Central memory CD8-positive, alpha-beta T cell (primary cell): ENCODE results near the gene LACTBL1.

Experiments
- ATAC-seq: fragments of 150-1000 bp; cut with Tn5 transposase; replicated peaks from 2 replicates; pipeline ENCODE4 v1.10.0; 2022; ENCODE audit warnings: mild to moderate bottlenecking, moderate FRiP score, moderate number of reproducible peaks; ENCODE audit not compliant: poor library complexity, severe bottlenecking; ENCODE audit errors: extremely low read depth
- DNase-seq, 2 donors: peaks; one replicate each; pipeline ENCODE4 v3.0.0; 2021; ENCODE audit warnings: low spot score in 2 of 2
- H3K27ac Mint-ChIP-seq: one replicate; pipeline ENCODE4 v1.8.0; 2022; ENCODE audit warnings: low read depth, mild to moderate bottlenecking, moderate library complexity, mixed read lengths
- H3K27me3 Mint-ChIP-seq: one replicate; pipeline ENCODE4 v1.8.0; 2022; ENCODE audit warnings: mixed read lengths
- H3K36me3 Mint-ChIP-seq: one replicate; pipeline ENCODE4 v1.8.0; 2022; ENCODE audit warnings: mild to moderate bottlenecking, moderate library complexity, mixed read lengths; ENCODE audit not compliant: insufficient read depth
- H3K4me1 Mint-ChIP-seq: one replicate; pipeline ENCODE4 v1.8.0; 2022; ENCODE audit warnings: mixed read lengths
- H3K4me3 Mint-ChIP-seq: one replicate; pipeline ENCODE4 v1.8.0; 2022; ENCODE audit warnings: mild to moderate bottlenecking, moderate library complexity, mixed read lengths
- H3K9me3 Mint-ChIP-seq: one replicate; pipeline ENCODE4 v1.8.0; 2022; ENCODE audit warnings: mixed read lengths

Gene LACTBL1

GRCh38 chr1:22925111-22925510 is 47.6 kb downstream of the LACTBL1 start:
- DNase-seq, result no peak
- Mint-ChIP-seq H3K27ac (no peak overlapping the region), H3K36me3 (no peaks in the 10 kb centered on the region), H3K27me3 (peaks cover 67% of the 10 kb centered on the region), H3K4me3 (no peak overlapping the region), H3K9me3 (no peaks in the 10 kb centered on the region), H3K4me1 (no peaks in the 10 kb centered on the region)
- no peak for ATAC-seq

- H3K27me3 Mint-ChIP-seq, result peaks cover 47% of the 10 kb centered on the region
- H3K4me3 Mint-ChIP-seq, result no peak overlapping the region
- no peaks in the 10 kb centered on the region for H3K9me3 Mint-ChIP-seq
- ATAC-seq, result no peak
- no peaks in the 10 kb centered on the region for H3K4me1 Mint-ChIP-seq
- no peak overlapping the region for H3K27ac Mint-ChIP-seq
- no peaks in the 10 kb centered on the region for H3K36me3 Mint-ChIP-seq
- no peak for DNase-seq
These were observed 50.0 kb downstream of the LACTBL1 start for GRCh38 chr1:22922640-22923039.

DNA sequence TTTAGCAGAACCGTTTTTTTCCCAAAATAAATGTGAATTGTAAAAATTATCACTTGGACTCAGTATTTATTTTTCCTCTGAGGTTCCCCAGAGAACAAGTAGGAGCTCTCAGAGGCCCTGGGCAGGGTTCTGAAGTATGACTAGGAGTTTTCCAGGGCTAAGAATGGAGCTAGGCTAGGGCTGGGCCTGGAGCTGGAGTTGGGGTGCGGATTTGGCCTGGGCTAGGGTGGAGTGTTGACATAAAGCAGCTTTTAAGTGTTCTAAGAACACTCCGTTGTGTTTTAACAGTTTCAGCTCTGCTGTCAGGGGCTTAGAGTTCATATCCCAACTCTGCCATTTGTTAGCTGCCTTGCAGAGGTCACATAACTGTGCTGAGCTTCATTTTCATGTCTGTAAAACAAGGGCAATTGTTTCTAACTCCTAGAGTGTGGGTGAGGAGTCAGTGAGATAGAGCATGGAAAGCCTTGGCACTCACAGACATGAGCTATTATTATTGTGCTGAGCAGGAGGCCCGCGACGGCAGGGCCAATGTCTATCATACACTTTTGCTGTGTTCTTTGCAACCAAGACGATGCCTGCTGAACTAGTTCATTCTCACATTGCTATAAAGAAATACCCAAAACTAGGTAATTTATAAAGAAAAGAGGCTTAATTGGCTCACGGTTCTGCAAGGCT is 51.1 kb downstream of the LACTBL1 start:
- no peak for ATAC-seq
- Mint-ChIP-seq H3K27ac (no peak overlapping the region), H3K4me3 (no peak overlapping the region), H3K36me3 (no peaks in the 10 kb centered on the region), H3K27me3 (peaks cover 47% of the 10 kb centered on the region), H3K4me1 (no peaks in the 10 kb centered on the region), H3K9me3 (no peaks in the 10 kb centered on the region)
- no peak for DNase-seq

DNA sequence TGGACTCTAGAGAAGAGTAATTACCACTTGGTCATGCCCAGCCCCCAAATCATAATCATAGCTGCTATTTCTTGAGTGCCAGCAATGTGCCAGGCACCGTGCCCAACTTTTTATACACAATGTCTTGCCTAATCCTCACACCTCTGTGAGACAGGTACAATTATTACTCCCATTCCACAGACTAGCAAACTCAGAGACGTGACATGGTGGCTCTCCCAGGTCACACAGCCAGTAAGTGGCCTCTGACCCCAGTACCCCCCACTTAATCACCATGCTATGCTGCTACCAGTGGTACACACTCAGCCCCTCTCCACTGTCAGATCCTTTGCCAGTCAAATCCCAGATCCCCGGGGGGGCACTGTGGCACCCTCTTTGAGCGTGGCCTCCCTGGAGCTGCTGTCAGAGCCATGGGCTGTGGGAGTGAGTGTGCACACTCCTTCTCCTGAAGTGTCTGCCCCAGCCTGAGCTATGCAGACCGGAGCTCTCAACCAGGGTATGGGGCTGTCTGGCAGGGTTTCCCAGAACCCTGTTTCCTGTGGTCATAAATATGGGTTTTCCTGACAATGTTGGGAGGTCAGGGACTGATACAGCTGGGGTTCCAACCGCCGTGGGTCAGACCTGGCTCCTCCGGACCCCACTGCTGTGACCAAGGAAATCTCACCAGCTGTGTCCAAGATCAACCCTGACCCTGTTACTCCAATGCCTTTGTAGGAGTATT is 51.8 kb downstream of the LACTBL1 start:
- Mint-ChIP-seq H3K4me1 (no peaks in the 10 kb centered on the region), H3K27ac (no peak overlapping the region), H3K36me3 (no peaks in the 10 kb centered on the region), H3K9me3 (no peaks in the 10 kb centered on the region), H3K27me3 (peaks cover 45% of the 10 kb centered on the region), H3K4me3 (no peak overlapping the region)
- ATAC-seq, result no peak
- DNase-seq, result no peak

GRCh38 chr1:22920026-22920733 is 52.5 kb downstream of the LACTBL1 start:
- no peaks in the 10 kb centered on the region for H3K36me3 Mint-ChIP-seq

GRCh38 chr1:22919341-22920025 is 53.2 kb downstream of the LACTBL1 start:
- H3K4me3 Mint-ChIP-seq, result no peak overlapping the region
- H3K36me3 Mint-ChIP-seq, result no peaks in the 10 kb centered on the region
- ATAC-seq (no peak), DNase-seq (no peak)
- H3K27ac Mint-ChIP-seq, result no peak overlapping the region
- H3K4me1 Mint-ChIP-seq, result no peaks in the 10 kb centered on the region
- H3K9me3 Mint-ChIP-seq, result no peaks in the 10 kb centered on the region
- peaks cover 47% of the 10 kb centered on the region for H3K27me3 Mint-ChIP-seq

More at GRCh38 chr1:22920026-22920733, 52.5 kb downstream of the LACTBL1 start:
- H3K27ac Mint-ChIP-seq, result no peak overlapping the region
- ATAC-seq, result no peak
- peaks cover 47% of the 10 kb centered on the region for H3K27me3 Mint-ChIP-seq
- no peaks in the 10 kb centered on the region for H3K4me1 Mint-ChIP-seq
- H3K4me3 Mint-ChIP-seq, result no peak overlapping the region
- no peaks in the 10 kb centered on the region for H3K9me3 Mint-ChIP-seq
- DNase-seq, result no peak

DNA sequence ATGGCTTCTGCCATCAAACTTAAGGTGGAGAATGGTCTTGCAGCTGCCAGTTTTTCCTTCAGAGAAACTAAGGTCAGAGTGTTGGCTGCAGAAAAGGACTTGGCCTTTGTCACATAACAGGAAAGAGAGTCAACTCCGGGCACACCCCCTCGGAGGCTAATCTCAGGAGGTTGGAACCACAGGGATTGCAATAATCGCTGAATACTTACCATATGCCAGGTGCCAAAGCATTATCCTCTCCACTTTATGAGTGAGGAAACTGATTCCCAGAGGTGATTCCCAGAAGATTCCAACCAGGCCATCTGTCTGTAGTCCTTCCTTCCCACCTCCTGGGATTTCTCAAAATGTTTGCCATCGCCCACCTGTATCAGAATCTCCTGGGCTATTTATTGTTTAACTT is 54.0 kb downstream of the LACTBL1 start:
- H3K27ac Mint-ChIP-seq, result no peak overlapping the region
- H3K27me3 Mint-ChIP-seq, result peaks cover 42% of the 10 kb centered on the region
- no peaks in the 10 kb centered on the region for H3K36me3 Mint-ChIP-seq
- ATAC-seq (no peak), DNase-seq (no peak)
- no peaks in the 10 kb centered on the region for H3K4me1 Mint-ChIP-seq
- no peak overlapping the region for H3K4me3 Mint-ChIP-seq
- H3K9me3 Mint-ChIP-seq, result no peaks in the 10 kb centered on the region

- Mint-ChIP-seq H3K4me1 (no peaks in the 10 kb centered on the region), H3K36me3 (no peaks in the 10 kb centered on the region), H3K9me3 (no peaks in the 10 kb centered on the region), H3K27ac (no peak overlapping the region), H3K4me3 (no peak overlapping the region), H3K27me3 (peaks cover 36% of the 10 kb centered on the region)
- DNase-seq (no peak), ATAC-seq (no peak)
These were observed 54.7 kb downstream of the LACTBL1 start for GRCh38 chr1:22917989-22918388.

DNA sequence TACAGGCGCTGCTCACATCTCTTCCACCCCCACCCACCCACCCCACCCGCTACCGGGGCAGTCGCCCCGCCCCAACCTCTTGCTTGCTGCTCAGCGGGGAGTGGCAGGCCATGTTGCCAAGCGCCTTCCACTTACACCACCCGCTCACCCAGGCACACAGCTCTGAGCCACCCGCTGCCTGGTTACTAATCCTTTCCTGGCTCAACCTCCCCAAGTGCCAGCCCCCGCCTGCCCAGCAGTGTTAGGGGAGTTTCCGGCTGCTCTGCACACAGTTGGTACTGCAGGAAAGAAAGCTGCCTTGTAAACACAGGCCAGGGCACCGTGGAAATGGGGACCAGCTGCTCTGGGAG is 56.2 kb downstream of the LACTBL1 start:
- no peak for DNase-seq
- Mint-ChIP-seq H3K4me3 (no peak overlapping the region), H3K36me3 (no peaks in the 10 kb centered on the region), H3K27me3 (peaks cover 36% of the 10 kb centered on the region), H3K9me3 (no peaks in the 10 kb centered on the region), H3K27ac (no peak overlapping the region), H3K4me1 (no peaks in the 10 kb centered on the region)
- no peak for ATAC-seq

- Mint-ChIP-seq H3K27me3 (peaks cover 36% of the 10 kb centered on the region), H3K4me3 (no peak overlapping the region), H3K9me3 (no peaks in the 10 kb centered on the region), H3K4me1 (no peaks in the 10 kb centered on the region), H3K27ac (no peak overlapping the region), H3K36me3 (no peaks in the 10 kb centered on the region)
- ATAC-seq (no peak), DNase-seq (no peak)
These were observed 56.7 kb downstream of the LACTBL1 start for GRCh38 chr1:22915816-22916470.

GRCh38 chr1:22915231-22915630 is 57.4 kb downstream of the LACTBL1 start:
- H3K4me1 Mint-ChIP-seq, result no peaks in the 10 kb centered on the region
- no peak overlapping the region for H3K27ac Mint-ChIP-seq
- ATAC-seq (no peak), DNase-seq (no peak)
- H3K36me3 Mint-ChIP-seq, result no peaks in the 10 kb centered on the region
- H3K9me3 Mint-ChIP-seq, result no peaks in the 10 kb centered on the region
- H3K4me3 Mint-ChIP-seq, result no peak overlapping the region
- peaks cover 36% of the 10 kb centered on the region for H3K27me3 Mint-ChIP-seq

- Mint-ChIP-seq H3K27me3 (peaks cover 36% of the 10 kb centered on the region), H3K4me1 (no peaks in the 10 kb centered on the region), H3K9me3 (no peaks in the 10 kb centered on the region), H3K4me3 (no peak overlapping the region), H3K27ac (no peak overlapping the region), H3K36me3 (no peaks in the 10 kb centered on the region)
- DNase-seq (no peak), ATAC-seq (no peak)
These were observed 57.9 kb downstream of the LACTBL1 start for GRCh38 chr1:22914633-22915217.
